ENCODE results near the gene PARP8. TPM values are rescaled to one million over a fixed set of nuclear protein-coding genes. Genes with fewer than 3 reads are reported as not detected.

PARP8 gene
- total and polyA plus RNA-seq, 2 of the 4 experiments (the other 2 are of a cell fraction): 6.9 to 8.2 TPM

- H3K9ac ChIP-seq (ENCODE audit: low read depth, low read length): no peak overlapping the region
- DNase-seq: no peak
- no peaks in the 10 kb centered on the region for H3K27me3 ChIP-seq (ENCODE audit: control insufficient read depth, insufficient read depth, low read length)
- H2BK5ac ChIP-seq (ENCODE audit: low read depth, low read length, poor library complexity, severe bottlenecking): no peak overlapping the region
- H2BK20ac ChIP-seq (ENCODE audit: low read depth, low read length): no peak overlapping the region
- no peak for TF ChIP-seq BHLHE40 (IDR thresholded peaks at IDR 0.05; ENCODE audit: low read depth, low read length)
- no peak for TF ChIP-seq RAD21 (IDR thresholded peaks at IDR 0.05; ENCODE audit: low read length)
- TF ChIP-seq NFE2L2 (IDR thresholded peaks at IDR 0.05; ENCODE audit: low read depth, low read length): no peak
- no peak for TF ChIP-seq CHD1 (IDR thresholded peaks at IDR 0.05; ENCODE audit: low read depth, low read length)
- TF ChIP-seq MXI1 (IDR thresholded peaks at IDR 0.05; ENCODE audit: borderline replicate concordance, low read depth, low read length): no peak
- TF ChIP-seq USF2 (IDR thresholded peaks at IDR 0.05; ENCODE audit: low read depth, low read length): no peak
- TF ChIP-seq CTCF (conservative IDR thresholded peaks at IDR 0.05; ENCODE audit: low read depth, low read length): no peak
- TF ChIP-seq RFX5 (IDR thresholded peaks at IDR 0.05; ENCODE audit: low read depth, low read length): no peak
- TF ChIP-seq SMC3 (IDR thresholded peaks at IDR 0.05; ENCODE audit: low read depth, low read length): no peak
- 0 out of 2 replicates have a peak, but pooled peaks cover 2% of the 10 kb centered on the region for H3K9me1 ChIP-seq (ENCODE audit: insufficient read depth, low read length)
- intact Hi-C loops (cut with micrococcal nuclease): no loop called here
- H3K36me3 ChIP-seq (ENCODE audit: control insufficient read depth, insufficient read depth, low read length): no peaks in the 10 kb centered on the region
- no peak overlapping the region for H4K5ac ChIP-seq (ENCODE audit: low read depth, low read length)
- peaks cover 2% of the 10 kb centered on the region; the same call in 1 of the 2 replicates for H3K4me1 ChIP-seq (ENCODE audit: control insufficient read depth, insufficient read depth, low read length)
- no peak overlapping the region for H3K4me2 ChIP-seq (ENCODE audit: low read depth, low read length)
- CTCF ChIA-PET: interaction anchor here (0.6 kb wide), 1 partner anchor 53 kb away, joined by 5 read pairs; no protein-coding TSS in a partner anchor
- dilution Hi-C loops (cut with HindIII; ENCODE audit: low sequenced_read_pairs, unreplicated experiment): no loop called here
- ATAC-seq (ENCODE audit: low read depth): no peak
- H4K91ac ChIP-seq (ENCODE audit: insufficient read depth, low read depth, low read length): no peak overlapping the region
- no peak overlapping the region for H3K27ac ChIP-seq (ENCODE audit: insufficient read depth, low read length)
- H3K23ac ChIP-seq (ENCODE audit: low read depth, low read length): no peak overlapping the region
- H2AK9ac ChIP-seq (replicated peaks; ENCODE audit: low read depth, low read length, poor library complexity): no peak overlapping the region
- 83% methylated on average over 1 of the region's 5 CpGs; no CpG with 5 or more reads in 1 of the 2 experiments for WGBS, 2 experiments (ENCODE audit: extremely low coverage in 2 of 2, insufficient read length in 1 of 2)
- no peak overlapping the region for H2AK5ac ChIP-seq (ENCODE audit: low read depth, low read length)
- POLR2A ChIA-PET (ENCODE audit: unreplicated experiment): no interaction called here
- no peak overlapping the region for H4K8ac ChIP-seq (ENCODE audit: low read depth in 2 of 2, low read length in 2 of 2)
- no peak overlapping the region for H2BK120ac ChIP-seq (ENCODE audit: low read depth, low read length)
- H3K14ac ChIP-seq (replicated peaks; ENCODE audit: low read depth, low read length): no peak overlapping the region
- H3K79me1 ChIP-seq (ENCODE audit: low read depth in 1 of 2, low read length in 2 of 2): peaks cover 2 to 3% of the 10 kb centered on the region in 2 experiments; a peak in 2 of 4 replicates
- H2AFZ ChIP-seq (replicated peaks; ENCODE audit: low read length, poor library complexity): no peak overlapping the region
- in situ Hi-C loops (cut with MboI; ENCODE audit: low sequenced_read_pairs): no loop called here
- BruUV-seq (replicated peaks): no TSS peak
- no peaks in the 10 kb centered on the region for H3K9me3 ChIP-seq (ENCODE audit: control insufficient read depth, insufficient read depth, low read length)
- H3K4me3 ChIP-seq (ENCODE audit: insufficient read depth, low read depth, low read length): no peak overlapping the region
- H3K18ac ChIP-seq (ENCODE audit: low read depth, low read length): no peak overlapping the region
- H2BK15ac ChIP-seq (ENCODE audit: low read depth, low read length): no peak overlapping the region
- no peaks in the 10 kb centered on the region; the same call in 1 of the 2 replicates for H4K20me1 ChIP-seq (ENCODE audit: insufficient read depth, low read length)
- H3K56ac ChIP-seq (ENCODE audit: extremely low read depth, insufficient read depth, low read length): no peak overlapping the region
- H3K4ac ChIP-seq (ENCODE audit: low read depth, low read length): no peak overlapping the region
Observed at GRCh38 chr5:50691399-50692016, 25.1 kb downstream of the PARP8 start.

Measured in IMR-90 (cell line).